ENCODE measurements around the gene ABCD2. TPM values are rescaled to one million over a fixed set of nuclear protein-coding genes. Genes with fewer than 3 reads are reported as not detected.
"Not testable (repeated sequence)": the region's sequence is repeated elsewhere in the genome, so short reads cannot be mapped to it uniquely, and the experiment has no call there.

ABCD2 gene
- 4.8 TPM for total RNA-seq

- H3K9me3 ChIP-seq (ENCODE audit: low read depth, low read length): no peaks in the 10 kb centered on the region
- H3K4me1 ChIP-seq (ENCODE audit: insufficient read depth, low read length): peaks cover 31% of the 10 kb centered on the region
- peak within 1 kb of the TSS; percentile 53 for H3K4me3 ChIP-seq (ENCODE audit: low read length)
- no peaks in the 10 kb centered on the region for H3K27me3 ChIP-seq (ENCODE audit: insufficient read depth, low read length)
Observed at GRCh38 chr12:39619660-39620433, at the start of gene ABCD2. TSS of gene ABCD2 (minus strand) at chr12:39619803. CDS start at chr12:39619615, 188 bp downstream.

DNA sequence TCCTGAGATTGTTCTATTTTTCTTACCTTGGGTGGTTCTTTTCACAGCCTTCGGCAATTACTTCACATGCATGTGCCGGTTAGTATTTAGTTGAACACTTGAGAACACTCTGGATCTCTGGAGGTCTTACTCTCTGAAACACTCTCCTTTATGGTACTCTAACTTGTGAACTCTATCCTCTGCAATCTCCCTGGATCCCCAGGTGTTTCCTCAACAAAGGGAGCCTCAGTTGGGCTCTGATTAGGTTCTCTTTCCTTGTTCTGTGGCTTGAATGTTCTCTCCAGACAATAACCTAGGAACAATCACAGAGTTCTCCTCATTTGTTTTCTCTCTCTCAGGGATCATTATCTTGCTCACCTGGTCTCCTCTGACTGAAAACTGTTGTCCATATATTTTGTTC is 40.5 kb upstream of the ABCD2 start:
- no peak overlapping the region for H3K4me3 ChIP-seq (ENCODE audit: low read length)
- H3K4me1 ChIP-seq (ENCODE audit: insufficient read depth, low read length): no peaks in the 10 kb centered on the region
- H3K9me3 ChIP-seq (ENCODE audit: low read depth, low read length): no peaks in the 10 kb centered on the region
- no peaks in the 10 kb centered on the region for H3K27me3 ChIP-seq (ENCODE audit: insufficient read depth, low read length)

DNA sequence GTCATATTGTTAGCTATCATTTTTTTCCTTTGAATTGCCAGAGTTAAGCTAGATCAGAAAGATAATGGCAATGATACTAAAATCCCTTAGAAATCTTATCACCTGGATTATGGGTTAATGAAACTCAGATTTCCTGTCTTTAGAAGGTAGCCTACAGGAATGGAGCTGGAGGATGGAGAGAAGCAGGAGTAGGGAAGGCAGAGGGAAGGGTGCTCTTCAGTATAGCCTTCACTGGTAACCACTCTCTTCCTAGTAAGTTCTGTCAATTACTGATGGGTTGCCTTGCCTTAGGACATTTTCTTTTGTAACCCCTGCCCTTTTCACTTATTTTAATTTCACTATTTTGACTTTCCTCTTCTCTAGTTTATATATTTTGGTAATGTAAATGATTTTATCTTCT is 27.8 kb upstream of the ABCD2 start:
- Histone ChIP-seq H3K4me3 (ENCODE audit: low read length) (no peak overlapping the region), H3K4me1 (ENCODE audit: insufficient read depth, low read length) (no peaks in the 10 kb centered on the region), H3K9me3 (ENCODE audit: low read depth, low read length) (no peaks in the 10 kb centered on the region), H3K27me3 (ENCODE audit: insufficient read depth, low read length) (no peaks in the 10 kb centered on the region)

GRCh38 chr12:39646963-39647362 is 27.4 kb upstream of the ABCD2 start:
- H3K27me3 ChIP-seq (ENCODE audit: insufficient read depth, low read length): no peaks in the 10 kb centered on the region
- no peaks in the 10 kb centered on the region for H3K9me3 ChIP-seq (ENCODE audit: low read depth, low read length)
- H3K4me1 ChIP-seq (ENCODE audit: insufficient read depth, low read length): no peaks in the 10 kb centered on the region
- H3K4me3 ChIP-seq (ENCODE audit: low read length): no peak overlapping the region

DNA sequence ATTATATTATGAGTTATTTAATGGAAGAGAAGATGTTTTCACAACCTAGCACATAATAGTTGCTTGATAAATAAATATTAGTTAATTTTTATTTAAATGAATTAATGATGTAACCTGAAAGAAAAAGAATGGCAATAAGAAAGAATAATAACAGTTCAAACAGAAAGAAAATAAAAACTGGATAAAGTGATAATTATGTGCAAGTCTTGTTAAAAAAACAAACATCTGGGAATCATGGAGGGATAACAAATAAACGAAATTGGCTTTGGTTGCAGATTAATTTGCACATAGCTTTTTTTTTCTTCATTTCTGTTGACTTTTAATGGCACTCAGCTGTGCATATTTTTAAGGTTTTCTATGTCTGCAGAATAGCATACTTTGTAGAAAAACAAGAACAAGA is 23.4 kb upstream of the ABCD2 start:
- no peaks in the 10 kb centered on the region for H3K4me1 ChIP-seq (ENCODE audit: insufficient read depth, low read length)
- H3K4me3 ChIP-seq (ENCODE audit: low read length): no peak overlapping the region
- no peaks in the 10 kb centered on the region for H3K27me3 ChIP-seq (ENCODE audit: insufficient read depth, low read length)
- no peaks in the 10 kb centered on the region for H3K9me3 ChIP-seq (ENCODE audit: low read depth, low read length)

DNA sequence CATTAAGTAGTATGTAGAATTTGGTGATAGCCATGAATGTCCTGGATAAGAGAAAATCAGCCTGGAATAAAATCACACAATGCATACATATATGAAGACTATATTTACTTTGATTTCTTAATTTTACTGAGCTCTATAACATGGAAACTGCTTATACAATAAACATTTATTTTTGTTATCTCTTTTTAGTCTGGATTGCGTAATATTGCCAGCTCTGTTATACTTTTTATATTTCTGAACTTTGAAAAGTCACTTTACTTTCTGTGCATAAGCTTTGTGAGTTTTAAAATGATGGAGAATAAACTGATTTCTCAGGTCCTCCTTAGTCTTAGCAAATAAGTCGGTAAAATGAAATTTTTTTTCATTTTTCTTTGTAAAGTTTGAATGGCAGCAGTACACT is 19.2 kb upstream of the ABCD2 start:
- Histone ChIP-seq H3K4me3 (ENCODE audit: low read length) (no peak overlapping the region), H3K27me3 (ENCODE audit: insufficient read depth, low read length) (no peaks in the 10 kb centered on the region), H3K9me3 (ENCODE audit: low read depth, low read length) (no peaks in the 10 kb centered on the region), H3K4me1 (ENCODE audit: insufficient read depth, low read length) (no peaks in the 10 kb centered on the region)

- H3K4me3 ChIP-seq (ENCODE audit: low read length): no peak overlapping the region
- H3K27me3 ChIP-seq (ENCODE audit: insufficient read depth, low read length): no peaks in the 10 kb centered on the region
- H3K9me3 ChIP-seq (ENCODE audit: low read depth, low read length): no peaks in the 10 kb centered on the region
- H3K4me1 ChIP-seq (ENCODE audit: insufficient read depth, low read length): no peaks in the 10 kb centered on the region
Observed at GRCh38 chr12:39638178-39638577, 18.6 kb upstream of the ABCD2 start.

DNA sequence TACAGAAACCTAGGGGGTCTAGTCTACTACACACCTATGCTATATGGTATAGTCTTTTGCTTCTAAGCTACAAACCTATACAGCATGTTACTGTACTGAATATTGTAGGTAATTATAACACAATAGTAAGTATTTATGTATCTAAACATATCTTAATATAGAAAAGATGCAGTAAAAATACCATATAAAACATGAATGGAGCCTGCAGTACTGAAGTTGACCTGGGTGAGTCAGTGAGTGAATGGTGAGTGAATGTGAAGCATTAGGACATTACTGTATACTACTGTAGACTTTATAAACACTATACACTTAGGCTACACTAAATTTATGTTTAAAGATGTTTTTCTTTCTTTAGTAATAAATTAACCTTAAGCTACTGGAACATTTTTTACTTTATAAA is 13.1 kb upstream of the ABCD2 start:
- no peak overlapping the region for H3K4me3 ChIP-seq (ENCODE audit: low read length)
- H3K4me1 ChIP-seq (ENCODE audit: insufficient read depth, low read length): no peaks in the 10 kb centered on the region
- H3K9me3 ChIP-seq (ENCODE audit: low read depth, low read length): no peaks in the 10 kb centered on the region
- no peaks in the 10 kb centered on the region for H3K27me3 ChIP-seq (ENCODE audit: insufficient read depth, low read length)

- H3K27me3 ChIP-seq (ENCODE audit: insufficient read depth, low read length): no peaks in the 10 kb centered on the region
- H3K4me3 ChIP-seq (ENCODE audit: low read length): no peak overlapping the region
- H3K4me1 ChIP-seq (ENCODE audit: insufficient read depth, low read length): no peaks in the 10 kb centered on the region
- H3K9me3 ChIP-seq (ENCODE audit: low read depth, low read length): no peaks in the 10 kb centered on the region
Observed at GRCh38 chr12:39628836-39629235, 9.2 kb upstream of the ABCD2 start.

- peaks cover 2% of the 10 kb centered on the region for H3K4me1 ChIP-seq (ENCODE audit: insufficient read depth, low read length)
- H3K27me3 ChIP-seq (ENCODE audit: insufficient read depth, low read length): no peaks in the 10 kb centered on the region
- H3K9me3 ChIP-seq (ENCODE audit: low read depth, low read length): no peaks in the 10 kb centered on the region
- H3K4me3 ChIP-seq (ENCODE audit: low read length): no peak overlapping the region
Observed at GRCh38 chr12:39627914-39628313, 8.3 kb upstream of the ABCD2 start.

GRCh38 chr12:39626033-39626814 is 6.6 kb upstream of the ABCD2 start:
- no peak overlapping the region for H3K4me3 ChIP-seq (ENCODE audit: low read length)
- no peaks in the 10 kb centered on the region for H3K9me3 ChIP-seq (ENCODE audit: low read depth, low read length)
- peaks cover 10% of the 10 kb centered on the region for H3K4me1 ChIP-seq (ENCODE audit: insufficient read depth, low read length)
- H3K27me3 ChIP-seq (ENCODE audit: insufficient read depth, low read length): no peaks in the 10 kb centered on the region

- Histone ChIP-seq H3K27me3 (ENCODE audit: insufficient read depth, low read length) (no peaks in the 10 kb centered on the region), H3K4me1 (ENCODE audit: insufficient read depth, low read length) (peaks cover 26% of the 10 kb centered on the region), H3K4me3 (ENCODE audit: low read length) (no peak overlapping the region), H3K9me3 (ENCODE audit: low read depth, low read length) (no peaks in the 10 kb centered on the region)
Observed at GRCh38 chr12:39623919-39624318, 4.3 kb upstream of the ABCD2 start.

DNA sequence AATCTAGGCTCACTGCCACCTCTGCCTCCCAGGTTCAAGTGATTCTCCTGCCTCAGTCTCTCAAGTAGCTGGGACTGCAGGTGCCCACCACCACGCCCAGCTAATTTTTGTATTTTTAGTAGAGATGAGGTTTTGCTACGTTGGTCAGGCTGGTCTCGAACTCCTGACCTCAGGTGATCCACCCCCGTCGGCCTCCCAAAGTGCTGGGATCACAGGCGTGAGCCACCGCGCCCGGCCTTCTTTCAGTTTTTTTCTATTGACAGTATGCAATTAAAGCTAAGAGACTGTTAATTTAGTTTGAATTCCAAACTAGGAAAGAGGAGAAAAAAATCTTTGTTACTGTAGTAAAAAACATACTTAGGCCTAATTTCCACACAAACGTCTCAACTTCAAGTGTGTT is 3.6 kb upstream of the ABCD2 start:
- not testable (repeated sequence) for H3K4me3 ChIP-seq (ENCODE audit: low read length); H3K27me3 ChIP-seq (ENCODE audit: insufficient read depth, low read length); H3K9me3 ChIP-seq (ENCODE audit: low read depth, low read length)
- peaks cover 31% of the 10 kb centered on the region for H3K4me1 ChIP-seq (ENCODE audit: insufficient read depth, low read length)

DNA sequence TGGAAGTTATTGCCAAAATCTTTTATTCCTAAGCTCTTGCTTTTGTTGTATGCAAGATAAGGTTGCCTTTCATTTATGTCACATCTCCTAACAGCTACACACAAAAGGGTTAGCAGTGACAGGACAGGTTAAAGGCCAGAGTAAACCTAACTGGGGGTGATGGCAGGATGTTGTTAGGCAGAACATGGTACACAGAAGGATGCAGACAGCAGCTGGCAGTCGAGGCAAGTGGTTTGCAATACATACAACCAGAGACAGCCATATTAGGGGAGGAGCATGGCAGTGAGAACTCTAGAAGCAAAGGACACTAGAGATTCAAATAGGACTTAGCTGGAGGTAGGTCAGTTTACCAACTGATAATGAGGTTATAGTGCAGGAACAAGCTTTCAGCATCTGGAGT is 2.7 kb upstream of the ABCD2 start:
- Histone ChIP-seq H3K27me3 (ENCODE audit: insufficient read depth, low read length) (no peaks in the 10 kb centered on the region), H3K9me3 (ENCODE audit: low read depth, low read length) (no peaks in the 10 kb centered on the region), H3K4me1 (ENCODE audit: insufficient read depth, low read length) (peaks cover 31% of the 10 kb centered on the region), H3K4me3 (ENCODE audit: low read length) (no peak overlapping the region)

DNA sequence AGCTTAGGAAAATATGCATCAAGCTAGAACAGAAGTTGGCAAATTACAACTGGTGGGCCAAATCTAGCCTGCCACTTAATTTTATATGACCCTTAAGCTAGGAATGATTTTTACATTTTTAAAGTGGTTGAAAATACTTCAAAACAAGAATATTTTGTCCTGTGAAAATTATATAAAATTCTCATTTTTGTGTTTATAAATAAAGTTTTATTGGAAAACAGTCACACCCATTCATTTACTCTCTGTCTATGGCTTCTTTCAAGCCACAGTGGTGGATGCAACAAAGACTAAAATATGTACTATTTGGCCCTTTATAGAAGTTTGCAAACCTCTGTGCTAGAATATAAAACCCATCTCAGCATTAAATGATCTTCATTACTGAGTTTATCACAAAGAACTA is 2.1 kb upstream of the ABCD2 start:
- Histone ChIP-seq H3K9me3 (ENCODE audit: low read depth, low read length) (no peaks in the 10 kb centered on the region), H3K27me3 (ENCODE audit: insufficient read depth, low read length) (no peaks in the 10 kb centered on the region), H3K4me3 (ENCODE audit: low read length) (no peak overlapping the region), H3K4me1 (ENCODE audit: insufficient read depth, low read length) (peaks cover 31% of the 10 kb centered on the region)

Data from mononuclear cell (primary cell).